HL-60 (cell line): Measurements from ENCODE around the gene U2AF2.
A peak's percentile ranks its signal among the peaks of the same experiment; 100 is the strongest.

Experiments
- DNase-seq, 2 experiments: peaks; one replicate each; pipeline ENCODE4 v3.0.0-alpha.2; 2010 to 2020; ENCODE audit warnings: low read depth in 1 of 2, low spot score in 1 of 2
- H3K27ac ChIP-seq: fragments of 250-450 bp; sonication (Bioruptor Pico); replicated peaks from 2 replicates; pipeline ENCODE4 v1.5.1; 2020; ENCODE audit warnings: mild to moderate bottlenecking, moderate library complexity
- H3K27me3 ChIP-seq: fragments of 250-450 bp; sonication (Bioruptor Pico); 2 replicates; pipeline ENCODE4 v1.5.1; 2021; ENCODE audit warnings: mild to moderate bottlenecking, moderate library complexity; ENCODE audit not compliant: insufficient read depth, poor library complexity, severe bottlenecking
- H3K4me3 ChIP-seq: replicated peaks from 2 replicates; pipeline ENCODE4 v1.5.1; 2011; ENCODE audit warnings: mild to moderate bottlenecking, control low read depth, low read length; ENCODE audit not compliant: insufficient read depth
- CTCF ChIP-seq: IDR thresholded peaks from one replicate; pipeline ENCODE4 v1.5.1; 2011; ENCODE audit warnings: low read length, control low read depth, inconsistent platforms; ENCODE audit not compliant: insufficient read depth
- GABPA ChIP-seq: IDR thresholded peaks from 2 replicates; pipeline ENCODE4 v1.6.1; 2012; ENCODE audit warnings: low read depth
- POLR2AphosphoS5 ChIP-seq: IDR thresholded peaks from 2 replicates; pipeline ENCODE4 v1.6.1; 2012; ENCODE audit warnings: low read depth
- REST ChIP-seq: IDR thresholded peaks from 2 replicates; pipeline ENCODE4 v1.6.1; 2012; ENCODE audit warnings: low read depth; ENCODE audit not compliant: insufficient replicate concordance
- SPI1 ChIP-seq: IDR thresholded peaks from 2 replicates; pipeline ENCODE4 v1.6.1; 2012; ENCODE audit warnings: low read depth, mild to moderate bottlenecking, borderline replicate concordance

Gene U2AF2

GRCh38 chr19:55646889-55647731, 7.7 kb upstream of the U2AF2 start:
- peak overlapping the region; percentile 83 for H3K27ac ChIP-seq
- no peak for DNase-seq
- no peaks in the 10 kb centered on the region for H3K27me3 ChIP-seq
- TF ChIP-seq GABPA (no peak), REST (no peak), CTCF (no peak), SPI1 (no peak), POLR2AphosphoS5 (no peak)
- peak overlapping the region; percentile 77 for H3K4me3 ChIP-seq

GRCh38 chr19:55647732-55648584, 6.9 kb upstream of the U2AF2 start, which contains the start of gene CCDC106:
TSS of gene CCDC106 (plus strand) at chr19:55648212. CDS start at chr19:55649047, 835 bp downstream.
- Histone ChIP-seq H3K4me3 (peak within 1 kb of the TSS; percentile 77), H3K27ac (peak within 1 kb of the TSS; percentile 83), H3K27me3 (no peaks in the 10 kb centered on the region)
- TF ChIP-seq SPI1 (no peak), POLR2AphosphoS5 (no peak), CTCF (no peak)
- peak; percentile 47 to 62 for DNase-seq

DNA sequence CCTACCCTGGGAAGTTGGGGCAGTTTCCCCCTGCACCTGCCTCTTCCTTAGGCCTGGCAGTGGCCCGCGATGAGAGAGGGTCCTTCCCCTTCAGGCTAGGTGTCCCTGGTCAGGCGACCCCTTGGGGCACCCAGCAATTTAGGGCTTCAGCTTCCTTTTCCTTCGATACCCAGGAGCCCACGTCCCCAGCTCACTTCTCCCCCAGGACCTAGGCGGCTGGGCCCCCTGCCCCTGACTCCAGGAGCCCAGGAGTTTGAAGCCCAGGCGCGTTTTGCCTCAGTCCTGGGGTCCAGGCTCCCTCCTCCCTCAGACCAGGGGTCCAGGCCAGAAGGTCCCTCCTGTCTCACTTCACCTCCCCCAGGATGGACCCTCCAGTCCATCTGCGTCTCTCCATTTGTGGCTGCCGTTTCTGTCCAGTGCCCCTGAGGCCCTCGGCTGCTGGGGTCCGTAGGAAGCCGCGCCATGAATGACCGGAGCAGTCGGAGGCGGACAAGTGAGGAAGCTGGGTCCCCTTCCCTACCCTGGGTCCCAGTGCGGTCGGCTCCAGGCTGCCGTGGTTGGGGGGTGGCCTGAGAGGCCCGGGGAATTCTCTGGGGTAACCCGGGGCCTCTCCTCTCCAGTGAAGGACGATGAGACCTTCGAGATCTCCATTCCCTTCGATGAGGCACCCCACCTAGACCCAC, 6.1 kb upstream of the U2AF2 start:
- Histone ChIP-seq H3K27me3 (no peaks in the 10 kb centered on the region), H3K27ac (peak overlapping the region; percentile 83), H3K4me3 (peak overlapping the region; percentile 77)
- no peak for DNase-seq
- no peak for TF ChIP-seq POLR2AphosphoS5
- no peak for TF ChIP-seq GABPA
- no peak for TF ChIP-seq CTCF

DNA sequence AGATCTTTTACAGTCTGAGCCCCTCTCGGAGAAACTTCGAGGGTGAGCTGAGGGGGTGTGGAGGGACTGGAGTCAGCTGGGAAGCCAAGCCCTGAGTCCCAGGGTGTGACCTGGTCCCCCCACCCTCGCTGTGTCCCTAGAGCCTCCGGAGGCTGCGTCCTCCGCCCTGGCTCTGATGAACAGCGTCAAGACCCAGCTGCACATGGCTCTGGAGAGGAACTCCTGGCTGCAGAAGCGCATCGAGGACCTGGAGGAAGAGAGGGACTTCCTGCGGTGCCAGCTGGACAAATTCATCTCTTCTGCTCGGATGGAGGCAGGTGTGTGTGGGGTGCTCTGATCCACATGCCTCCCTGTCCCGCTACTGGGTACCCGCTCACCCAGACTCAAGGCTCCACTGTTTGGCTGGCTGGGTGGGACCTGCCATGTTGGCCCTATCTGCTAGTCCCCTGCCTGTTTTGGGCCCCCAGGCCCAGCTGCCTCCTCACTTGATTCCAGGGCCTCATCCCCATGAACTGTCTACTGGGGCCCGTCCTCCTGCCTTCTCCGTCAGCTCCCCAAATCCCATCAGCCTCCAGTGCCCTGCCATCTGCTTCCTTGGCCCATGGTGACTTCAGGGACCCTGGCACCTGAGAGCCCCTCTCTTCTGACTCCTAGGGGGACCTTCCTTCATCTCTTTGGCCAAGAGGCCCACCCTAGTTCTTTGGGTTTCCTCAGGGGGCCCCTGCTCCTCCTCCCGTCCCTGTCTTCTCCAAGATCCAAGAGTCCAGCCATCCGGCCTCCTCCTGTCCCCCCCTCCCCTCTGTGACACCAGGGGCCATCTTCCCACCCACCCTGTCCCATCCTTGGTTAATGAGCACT, 5.3 kb upstream of the U2AF2 start:
- DNase-seq: no peak
- Histone ChIP-seq H3K4me3 (no peak overlapping the region), H3K27me3 (no peaks in the 10 kb centered on the region), H3K27ac (no peak overlapping the region)
- TF ChIP-seq SPI1: no peak
- no peak for TF ChIP-seq REST
- TF ChIP-seq GABPA: no peak
- no peak for TF ChIP-seq CTCF
- TF ChIP-seq POLR2AphosphoS5: no peak
